GM23338 (cell line): ENCODE results near the gene OR2AE1. TPM values are rescaled to one million over a fixed set of nuclear protein-coding genes. Genes with fewer than 3 reads are reported as not detected.

Experiments used
- ATAC-seq: fragments of 200-7000 bp; cut with Tn5 transposase; 3 replicates; pipeline ENCODE4 v1.9.1; 2020
- DNase-seq: peaks from one replicate; pipeline ENCODE4 v3.0.0-alpha.2; 2015; ENCODE audit warnings: low spot score
- H2AFZ ChIP-seq: fragments of 200-600 bp; sonication (generic); 2 replicates; pipeline ENCODE4 v1.8.0; 2016; ENCODE audit warnings: antibody characterized with exemption, mild to moderate bottlenecking, moderate library complexity
- H3F3A ChIP-seq: fragments of 200-600 bp; sonication (generic); replicated peaks from 2 replicates; pipeline ENCODE4 v1.8.0; 2017; ENCODE audit warnings: antibody characterized with exemption, mixed run types, low read depth
- H3K27ac ChIP-seq: fragments of 200-600 bp; sonication (generic); 2 replicates; pipeline ENCODE4 v1.6.1; 2016; ENCODE audit warnings: low read depth
- H3K27me3 ChIP-seq: fragments of 200-600 bp; sonication (generic); 2 replicates; pipeline ENCODE4 v1.8.0; 2016; ENCODE audit warnings: mild to moderate bottlenecking, mixed run types, moderate library complexity; ENCODE audit not compliant: insufficient read depth
- H3K36me3 ChIP-seq: fragments of 200-600 bp; sonication (generic); 2 replicates; pipeline ENCODE4 v1.8.0; 2016; ENCODE audit warnings: mild to moderate bottlenecking; ENCODE audit not compliant: insufficient read depth
- H3K4me1 ChIP-seq: fragments of 200-600 bp; sonication (generic); 2 replicates; pipeline ENCODE4 v1.8.0; 2016; ENCODE audit warnings: mild to moderate bottlenecking, moderate library complexity; ENCODE audit not compliant: insufficient read depth
- H3K4me2 ChIP-seq: fragments of 200-600 bp; sonication (generic); 2 replicates; pipeline ENCODE4 v1.7.1; 2017; ENCODE audit warnings: mixed run types
- H3K4me3 ChIP-seq: fragments of 200-600 bp; sonication (generic); 2 replicates; pipeline ENCODE4 v1.6.1; 2016; ENCODE audit warnings: mixed run types
- H3K79me2 ChIP-seq: fragments of 200-600 bp; sonication (generic); replicated peaks from 2 replicates; pipeline ENCODE4 v1.8.0; 2017; ENCODE audit warnings: mild to moderate bottlenecking; ENCODE audit not compliant: insufficient read depth
- H3K9me2 ChIP-seq: fragments of 200-600 bp; sonication (generic); 2 replicates; pipeline ENCODE4 v1.8.0; 2017; ENCODE audit not compliant: insufficient read depth
- H4K20me1 ChIP-seq: fragments of 200-600 bp; sonication (generic); replicated peaks from 2 replicates; pipeline ENCODE4 v1.8.0; 2017; ENCODE audit warnings: mild to moderate bottlenecking; ENCODE audit not compliant: insufficient read depth
- H3K27ac Mint-ChIP-seq: 2 replicates; pipeline ENCODE4 v1.8.0; 2020; ENCODE audit warnings: inconsistent platforms, mild to moderate bottlenecking, moderate library complexity, mixed read lengths
- H3K27me3 Mint-ChIP-seq: 3 replicates; pipeline ENCODE4 v1.8.0; 2022; ENCODE audit warnings: low read depth, mild to moderate bottlenecking, moderate library complexity, mixed read lengths, inconsistent platforms; ENCODE audit not compliant: insufficient read depth, poor library complexity
- H3K36me3 Mint-ChIP-seq: 3 replicates; pipeline ENCODE4 v1.8.0; 2021; ENCODE audit warnings: low read depth, mild to moderate bottlenecking, inconsistent platforms, moderate library complexity, mixed read lengths
- H3K4me1 Mint-ChIP-seq: 3 replicates; pipeline ENCODE4 v1.8.0; 2020; ENCODE audit warnings: mild to moderate bottlenecking, inconsistent platforms, mixed read lengths
- H3K4me3 Mint-ChIP-seq: 3 replicates; pipeline ENCODE4 v1.8.0; 2021; ENCODE audit warnings: moderate library complexity, mild to moderate bottlenecking, inconsistent platforms, mixed read lengths
- H3K9me3 Mint-ChIP-seq: 3 replicates; pipeline ENCODE4 v1.8.0; 2020; ENCODE audit warnings: moderate library complexity, mild to moderate bottlenecking, inconsistent platforms, mixed read lengths
- CREB1 ChIP-seq: fragments of 250-450 bp; sonication (Bioruptor Pico); IDR thresholded peaks from 2 replicates; pipeline ENCODE4 v1.5.0; 2020; ENCODE audit warnings: low read depth, mild to moderate bottlenecking, moderate library complexity
- EZH2 ChIP-seq: fragments of 200-600 bp; sonication (generic); IDR thresholded peaks from one replicate; pipeline ENCODE4 v1.8.0; 2017; ENCODE audit warnings: antibody characterized with exemption, mild to moderate bottlenecking, low read depth; ENCODE audit not compliant: unreplicated experiment
- EZH2phosphoT487 ChIP-seq: fragments of 200-600 bp; sonication (generic); IDR thresholded peaks from one replicate; pipeline ENCODE4 v1.8.1; 2018; ENCODE audit warnings: antibody characterized with exemption; ENCODE audit not compliant: unreplicated experiment
- JUNB ChIP-seq: IDR thresholded peaks from one replicate; pipeline ENCODE4 v1.6.1; 2016; ENCODE audit warnings: antibody characterized with exemption; ENCODE audit not compliant: unreplicated experiment
- NANOG ChIP-seq: IDR thresholded peaks from 2 replicates; pipeline ENCODE4 v1.6.1; 2016; ENCODE audit warnings: antibody characterized with exemption, borderline replicate concordance
- POLR2AphosphoS5 ChIP-seq: IDR thresholded peaks from 2 replicates; pipeline ENCODE4 v1.6.1; 2016; ENCODE audit warnings: antibody characterized with exemption, low read depth
- REST ChIP-seq: IDR thresholded peaks from one replicate; pipeline ENCODE4 v1.6.1; 2018; ENCODE audit warnings: antibody characterized with exemption; ENCODE audit not compliant: unreplicated experiment
- STAT1 ChIP-seq: IDR thresholded peaks from one replicate; pipeline ENCODE4 v1.6.1; 2016; ENCODE audit warnings: antibody characterized with exemption; ENCODE audit not compliant: unreplicated experiment
- ZNF114 ChIP-seq: fragments of 250-450 bp; sonication (Bioruptor Pico); IDR thresholded peaks from 2 replicates; pipeline ENCODE4 v1.5.0; 2020; ENCODE audit warnings: mild to moderate bottlenecking, moderate library complexity
- ZNF331 ChIP-seq: fragments of 250-450 bp; sonication (Bioruptor Pico); IDR thresholded peaks from 2 replicates; pipeline ENCODE4 v1.5.0; 2020; ENCODE audit warnings: low read depth, mild to moderate bottlenecking, moderate library complexity
- ZNF462 ChIP-seq: fragments of 250-450 bp; sonication (Bioruptor Pico); IDR thresholded peaks from 2 replicates; pipeline ENCODE4 v1.5.0; 2020; ENCODE audit warnings: mild to moderate bottlenecking, moderate library complexity
- polyA plus RNA-seq: library from polyadenylated mRNA; unstranded; fragments of >200 nt; fragmentation: Nextera tagmentation; extraction: Ambion mirVana; gene quantifications from 2 replicates; pipeline ENCODE4 v1.2.1, GENCODE V29; 2016
- total RNA-seq: library from RNA; depleted of rRNA; stranded (reverse); fragments of >200 nt; shearing (Covaris generic); gene quantifications from 2 replicates; pipeline ENCODE4 v1.2.3, GENCODE V29; 2014
- TF ChIP-seq, protein P1 (sequence below), 2 experiments: fragments of 200-600 bp in 1 of 2; sonication (generic) in 1 of 2; conservative IDR thresholded peaks; 2 replicates each; pipeline versions ENCODE4 v1.5.1 to v1.6.1; 2016 to 2017; ENCODE audit warnings: antibody characterized with exemption in 2 of 2, low read depth in 2 of 2, mild to moderate bottlenecking in 2 of 2, moderate library complexity in 1 of 2
- TF ChIP-seq, protein P2 (sequence below): IDR thresholded peaks from 2 replicates; pipeline ENCODE4 v1.6.1; 2016; ENCODE audit warnings: antibody characterized with exemption

The OR2AE1 gene
- total and polyA plus RNA-seq, 2 experiments from 2014 or later = not detected

GRCh38 chr7:99898023-99898357, 21.2 kb upstream of the OR2AE1 start:
- H3K27me3 ChIP-seq = no peaks in the 10 kb centered on the region
- no peak overlapping the region for H3K4me3 ChIP-seq
- H3K4me1 Mint-ChIP-seq = no peaks in the 10 kb centered on the region
- no peak overlapping the region for H3K27ac ChIP-seq
- no peaks in the 10 kb centered on the region for H3K79me2 ChIP-seq
- 0 out of 2 replicates have a peak, but pooled peaks cover 8% of the 10 kb centered on the region for H3K9me2 ChIP-seq
- H3K4me1 ChIP-seq = no peaks in the 10 kb centered on the region
- H3K36me3 Mint-ChIP-seq = peaks cover 18% of the 10 kb centered on the region; the same call in 2 of the 3 replicates
- H3K27ac Mint-ChIP-seq = no peak overlapping the region
- no peak for TF ChIP-seq CREB1 (CRISPR knock-in tag)
- no peak for TF ChIP-seq POLR2AphosphoS5
- no peak for TF ChIP-seq EZH2phosphoT487
- no peak for TF ChIP-seq STAT1
- no peak for TF ChIP-seq ZNF462
- TF ChIP-seq REST = no peak
- TF ChIP-seq NANOG = no peak
- TF ChIP-seq ZNF114 (CRISPR knock-in tag) = no peak
- TF ChIP-seq ZNF331 (CRISPR knock-in tag) = no peak
- TF ChIP-seq, protein P1, sequence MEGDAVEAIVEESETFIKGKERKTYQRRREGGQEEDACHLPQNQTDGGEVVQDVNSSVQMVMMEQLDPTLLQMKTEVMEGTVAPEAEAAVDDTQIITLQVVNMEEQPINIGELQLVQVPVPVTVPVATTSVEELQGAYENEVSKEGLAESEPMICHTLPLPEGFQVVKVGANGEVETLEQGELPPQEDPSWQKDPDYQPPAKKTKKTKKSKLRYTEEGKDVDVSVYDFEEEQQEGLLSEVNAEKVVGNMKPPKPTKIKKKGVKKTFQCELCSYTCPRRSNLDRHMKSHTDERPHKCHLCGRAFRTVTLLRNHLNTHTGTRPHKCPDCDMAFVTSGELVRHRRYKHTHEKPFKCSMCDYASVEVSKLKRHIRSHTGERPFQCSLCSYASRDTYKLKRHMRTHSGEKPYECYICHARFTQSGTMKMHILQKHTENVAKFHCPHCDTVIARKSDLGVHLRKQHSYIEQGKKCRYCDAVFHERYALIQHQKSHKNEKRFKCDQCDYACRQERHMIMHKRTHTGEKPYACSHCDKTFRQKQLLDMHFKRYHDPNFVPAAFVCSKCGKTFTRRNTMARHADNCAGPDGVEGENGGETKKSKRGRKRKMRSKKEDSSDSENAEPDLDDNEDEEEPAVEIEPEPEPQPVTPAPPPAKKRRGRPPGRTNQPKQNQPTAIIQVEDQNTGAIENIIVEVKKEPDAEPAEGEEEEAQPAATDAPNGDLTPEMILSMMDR (conservative IDR thresholded peaks at IDR 0.05; ENCODE audit: low read depth in 2 of 2) = no peak
- TF ChIP-seq, protein P2, sequence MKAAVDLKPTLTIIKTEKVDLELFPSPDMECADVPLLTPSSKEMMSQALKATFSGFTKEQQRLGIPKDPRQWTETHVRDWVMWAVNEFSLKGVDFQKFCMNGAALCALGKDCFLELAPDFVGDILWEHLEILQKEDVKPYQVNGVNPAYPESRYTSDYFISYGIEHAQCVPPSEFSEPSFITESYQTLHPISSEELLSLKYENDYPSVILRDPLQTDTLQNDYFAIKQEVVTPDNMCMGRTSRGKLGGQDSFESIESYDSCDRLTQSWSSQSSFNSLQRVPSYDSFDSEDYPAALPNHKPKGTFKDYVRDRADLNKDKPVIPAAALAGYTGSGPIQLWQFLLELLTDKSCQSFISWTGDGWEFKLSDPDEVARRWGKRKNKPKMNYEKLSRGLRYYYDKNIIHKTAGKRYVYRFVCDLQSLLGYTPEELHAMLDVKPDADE = no peak
- no peak for TF ChIP-seq EZH2
- TF ChIP-seq JUNB = no peak
- ATAC-seq (no peak), DNase-seq (no peak)
- H3K9me3 Mint-ChIP-seq = no peaks in the 10 kb centered on the region; the same call in 2 of the 3 replicates
- H3F3A ChIP-seq = no peaks in the 10 kb centered on the region
- H4K20me1 ChIP-seq = no peaks in the 10 kb centered on the region
- H3K36me3 ChIP-seq = 0 out of 2 replicates have a peak, but pooled peaks cover 4% of the 10 kb centered on the region
- no peak overlapping the region for H3K4me3 Mint-ChIP-seq
- H3K27me3 Mint-ChIP-seq = peaks cover 4% of the 10 kb centered on the region
- no peak overlapping the region for H3K4me2 ChIP-seq
- no peak overlapping the region for H2AFZ ChIP-seq
